ENCODE results near the gene LUZP2.
"Not testable (repeated sequence)": the region's sequence is repeated elsewhere in the genome, so short reads cannot be mapped to it uniquely, and the experiment has no call there.

The LUZP2 gene

DNA sequence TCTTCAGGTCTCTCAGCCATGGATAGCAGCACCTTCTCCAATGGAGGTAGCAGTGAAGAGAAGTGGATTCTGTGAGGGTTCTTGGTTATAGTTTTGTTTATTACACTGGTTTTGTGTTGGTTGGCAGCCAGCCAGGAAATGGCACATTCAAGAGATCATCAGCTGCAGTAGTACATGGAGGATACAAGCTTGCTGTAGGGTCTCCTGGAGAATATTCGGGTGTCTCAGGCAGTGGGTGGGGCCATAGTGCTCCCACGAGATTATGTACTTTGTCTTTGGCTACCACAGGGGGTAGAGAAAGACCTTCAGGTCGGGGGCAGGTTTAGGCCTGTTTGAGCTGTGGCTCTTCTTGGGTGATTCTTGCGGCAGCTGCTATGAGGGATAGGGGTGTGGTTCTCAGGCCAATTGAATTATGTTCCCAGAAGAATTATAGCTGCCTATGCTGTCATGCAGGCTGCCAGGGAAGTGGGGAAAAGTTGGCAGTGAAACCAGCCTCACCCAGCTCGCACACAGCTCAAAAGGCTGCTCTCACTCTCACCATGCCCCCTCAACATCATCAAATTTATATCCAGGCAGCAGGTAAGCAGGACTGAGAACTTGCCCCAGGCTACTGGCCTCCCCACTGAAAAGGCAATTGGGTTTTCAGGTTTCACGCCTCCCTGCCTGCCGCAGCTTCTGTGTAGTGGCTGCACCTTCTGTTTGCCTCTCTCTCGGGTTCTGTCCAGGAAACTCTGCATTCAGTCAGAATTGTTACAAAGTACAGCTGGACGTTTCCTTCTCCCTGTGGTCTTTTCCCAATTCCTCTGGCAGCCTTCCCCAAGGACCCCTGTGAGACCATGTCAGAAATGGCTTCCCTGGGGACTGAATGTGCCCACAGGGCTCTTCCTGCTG is 435.5 kb downstream of the LUZP2 start:
- no peak for DNase-seq

- DNase-seq: no peak
Observed at GRCh38 chr11:24934733-24935439, 438.0 kb downstream of the LUZP2 start.

DNA sequence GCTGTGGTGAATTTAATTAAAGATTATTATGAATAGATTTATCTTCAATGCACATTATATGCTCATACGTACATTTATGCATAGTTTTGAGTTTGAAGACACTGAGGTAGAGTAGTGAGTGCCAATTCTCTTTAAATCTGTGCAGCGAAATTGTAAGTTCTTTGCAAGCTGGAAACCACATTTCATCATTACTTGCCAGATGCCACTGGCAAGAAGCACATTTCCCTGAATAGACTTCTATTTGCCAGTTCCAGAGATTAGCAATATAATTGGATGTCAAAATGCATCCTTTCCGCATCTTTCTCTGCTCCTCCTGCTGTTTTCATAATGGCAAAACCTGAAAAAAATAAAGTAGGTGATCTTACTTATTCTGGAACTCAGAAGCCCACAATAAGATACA is 448.0 kb downstream of the LUZP2 start:
- DNase-seq: no peak

GRCh38 chr11:24949406-24949805 is 452.6 kb downstream of the LUZP2 start:
- no peak for DNase-seq

DNA sequence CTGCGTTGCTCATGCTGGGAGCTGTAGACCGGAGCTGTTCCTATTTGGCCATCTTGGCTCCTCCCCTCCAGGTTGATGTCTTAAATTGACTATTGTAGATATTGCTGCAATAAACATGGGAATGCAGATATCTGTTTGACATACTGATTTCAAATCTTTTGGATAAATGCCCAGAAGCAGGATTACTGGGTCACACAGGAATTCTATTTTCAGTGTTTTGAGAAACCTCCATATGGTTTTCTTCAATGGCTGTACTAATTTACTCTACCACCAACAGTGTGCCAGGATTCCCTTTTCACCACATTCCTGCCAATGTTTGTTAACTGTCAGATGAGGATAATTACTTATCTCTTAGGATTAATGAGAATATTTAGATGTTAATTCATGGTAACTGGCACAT is 467.0 kb downstream of the LUZP2 start:
- DNase-seq: no peak

DNA sequence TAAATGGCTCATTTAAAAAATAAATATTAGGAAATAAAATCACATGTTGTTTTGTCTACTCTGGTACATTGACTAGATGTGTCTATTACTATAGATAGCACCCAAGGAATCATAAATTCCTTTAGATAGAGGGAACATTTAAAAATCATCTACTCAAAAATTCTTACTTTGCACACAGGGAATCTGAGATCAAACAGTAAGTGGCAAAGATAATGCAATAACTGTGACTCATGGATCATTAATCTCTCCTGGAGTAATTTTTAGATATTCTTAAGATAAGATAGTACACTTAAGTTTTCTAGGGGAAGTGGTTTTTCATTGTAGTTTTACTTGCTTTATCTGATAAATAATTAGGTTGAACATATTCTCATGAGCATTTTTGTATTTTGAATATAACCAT is 468.9 kb downstream of the LUZP2 start:
- no peak for DNase-seq

GRCh38 chr11:24993903-24994302 is 497.1 kb downstream of the LUZP2 start:
- DNase-seq: not testable (repeated sequence)

DNA sequence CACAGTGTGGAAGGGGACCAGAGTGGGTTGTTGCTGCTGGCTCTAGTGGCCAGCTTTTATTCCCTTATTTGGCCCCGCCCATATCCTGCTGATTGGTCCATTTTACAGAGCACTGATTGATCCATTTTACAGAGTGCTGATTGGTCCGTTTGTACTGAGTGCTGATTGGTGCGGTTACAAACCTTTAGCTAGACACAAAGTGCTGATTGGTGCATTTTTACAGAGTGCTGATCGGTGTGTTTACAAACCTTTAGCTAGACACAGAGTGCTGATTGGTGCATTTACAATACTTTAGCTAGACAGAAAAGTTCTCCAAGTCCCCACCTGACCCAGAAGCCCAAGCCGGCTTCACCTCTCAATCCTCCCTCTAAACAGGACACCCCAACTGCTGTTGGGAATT is 503.1 kb downstream of the LUZP2 start:
- not testable (repeated sequence) for DNase-seq

DNA sequence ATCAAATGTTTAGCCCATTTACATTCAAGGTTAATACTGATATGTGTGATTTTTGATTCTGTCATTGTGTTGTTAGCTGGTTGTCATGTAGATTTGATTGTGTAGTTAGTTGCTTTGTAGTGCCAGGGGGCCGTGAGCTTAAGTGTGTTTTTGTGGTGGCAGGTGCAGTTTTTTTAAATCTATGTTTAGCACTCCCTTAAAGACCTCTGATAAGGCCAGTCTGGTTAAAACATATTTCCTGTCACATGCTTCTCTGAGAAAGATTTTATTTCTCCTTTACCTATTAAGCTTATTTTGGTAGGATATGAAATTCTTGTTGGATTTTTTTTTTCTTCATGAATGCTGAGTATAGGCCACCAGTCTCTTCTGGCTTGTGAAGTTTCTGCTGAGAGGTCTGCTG is 540.6 kb downstream of the LUZP2 start:
- no peak for DNase-seq

GRCh38 chr11:25038131-25038530 is 541.3 kb downstream of the LUZP2 start:
- no peak for DNase-seq

- DNase-seq: no peak
Observed at GRCh38 chr11:25039165-25039564, 542.3 kb downstream of the LUZP2 start.

DNA sequence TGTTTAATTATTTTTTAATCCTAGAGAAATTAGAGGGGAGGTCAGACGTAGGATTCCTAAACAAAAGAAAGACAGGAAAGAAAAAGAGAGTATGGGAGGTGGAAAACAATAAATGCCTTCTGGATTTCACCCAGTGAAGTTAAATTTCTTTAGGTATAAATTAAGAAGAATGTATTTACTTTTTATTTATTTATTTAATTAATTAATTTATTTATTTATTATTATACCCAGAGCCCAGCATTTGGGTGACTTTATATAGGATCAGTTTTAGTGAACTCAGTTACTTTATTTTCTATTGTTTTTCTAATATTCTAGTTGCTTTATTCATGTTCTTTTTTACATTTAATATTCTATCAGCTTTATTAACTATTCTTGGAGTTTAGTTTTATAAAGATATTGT is 551.8 kb downstream of the LUZP2 start:
- no peak for DNase-seq

- DNase-seq: no peak
Observed at GRCh38 chr11:25052844-25053243, 556.0 kb downstream of the LUZP2 start.

GRCh38 chr11:25057861-25058260 is 561.0 kb downstream of the LUZP2 start:
- DNase-seq: no peak

DNA sequence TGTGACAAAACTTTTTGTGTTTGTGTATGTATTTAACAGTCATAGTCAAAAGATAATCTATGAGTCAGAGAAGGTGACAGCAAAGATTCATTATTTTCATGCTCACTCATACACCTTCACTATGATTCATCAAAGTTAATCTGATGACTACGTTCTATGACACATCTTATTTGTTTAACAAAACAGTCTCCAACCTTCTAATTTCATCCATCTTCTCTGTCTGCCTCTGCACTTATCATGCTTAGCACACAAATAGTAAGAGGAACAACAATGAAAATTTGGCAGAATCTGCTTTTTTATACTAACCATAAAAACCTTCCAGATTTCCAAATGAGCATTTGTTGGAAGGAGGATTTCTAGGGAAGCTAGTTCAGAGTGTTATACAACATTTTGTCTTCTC is 568.9 kb downstream of the LUZP2 start:
- DNase-seq: no peak

- DNase-seq: no peak
Observed at GRCh38 chr11:25066706-25067105, 569.9 kb downstream of the LUZP2 start.

DNA sequence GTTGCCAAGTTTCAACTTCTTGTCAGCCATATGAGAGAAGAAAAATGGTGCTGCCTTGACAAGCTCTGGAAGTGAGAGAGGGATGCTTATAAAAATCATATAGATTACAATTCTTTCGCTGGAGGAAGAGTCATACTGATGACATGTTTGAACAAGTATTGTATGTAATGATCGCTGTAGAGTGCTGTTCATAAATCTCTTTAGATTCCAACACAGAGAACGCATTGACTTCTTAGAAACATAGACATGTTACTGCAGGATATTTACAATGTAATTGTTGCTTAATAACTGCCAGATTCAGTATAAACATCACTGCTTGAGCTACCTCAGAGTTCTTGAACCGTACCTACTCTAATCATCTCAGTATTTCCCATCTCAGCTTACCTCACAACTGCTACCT is 571.6 kb downstream of the LUZP2 start:
- no peak for DNase-seq

- DNase-seq: no peak
Observed at GRCh38 chr11:25094085-25094802, 597.4 kb downstream of the LUZP2 start.

- no peak for DNase-seq
Observed at GRCh38 chr11:25119416-25119815, 622.6 kb downstream of the LUZP2 start.
